Natural killer cell (primary cell): ENCODE results near the gene PLK1. TPM values are rescaled to one million over a fixed set of nuclear protein-coding genes. Genes with fewer than 3 reads are reported as not detected.

Experiments used
- ATAC-seq, 3 donors: fragments of 150-1000 bp in 2 of 3; fragments of 200-7000 bp in 1 of 3; cut with Tn5 transposase; 1 replicate in 1 of 3; 2 replicates in 2 of 3; pipeline ENCODE4 v1.10.0; 2021; ENCODE audit warnings: mild to moderate bottlenecking in 2 of 3, moderate library complexity in 2 of 3
- DNase-seq, 2 donors: peaks; one replicate each; pipeline versions ENCODE4 v3.0.0 to v3.0.0-alpha.2; 2013 to 2021; ENCODE audit warnings: mixed read lengths in 1 of 2
- H3K27ac ChIP-seq: one replicate; pipeline ENCODE4 v1.5.1; 2013; ENCODE audit warnings: mild to moderate bottlenecking, low read length
- H3K27me3 ChIP-seq: one replicate; pipeline ENCODE4 v1.6.1; 2013; ENCODE audit warnings: low read length; ENCODE audit not compliant: control insufficient read depth, insufficient read depth
- H3K36me3 ChIP-seq: one replicate; pipeline ENCODE4 v1.6.1; 2013; ENCODE audit warnings: low read length; ENCODE audit not compliant: control insufficient read depth, insufficient read depth
- H3K4me1 ChIP-seq: one replicate; pipeline ENCODE4 v1.6.1; 2013; ENCODE audit warnings: low read length; ENCODE audit not compliant: control insufficient read depth, insufficient read depth
- H3K4me3 ChIP-seq: one replicate; pipeline ENCODE4 v1.5.1; 2013; ENCODE audit warnings: low read length
- H3K9me3 ChIP-seq: one replicate; pipeline ENCODE4 v1.6.1; 2013; ENCODE audit warnings: low read length; ENCODE audit not compliant: control insufficient read depth, insufficient read depth
- H3K27ac Mint-ChIP-seq, 2 donors: one replicate each; pipeline ENCODE4 v1.8.0; 2022; ENCODE audit warnings: mild to moderate bottlenecking in 2 of 2, mixed read lengths in 2 of 2, moderate library complexity in 1 of 2
- H3K27me3 Mint-ChIP-seq, 2 donors: one replicate each; pipeline ENCODE4 v1.8.0; 2022; ENCODE audit warnings: low read depth in 2 of 2, mixed read lengths in 2 of 2
- H3K36me3 Mint-ChIP-seq: one replicate; pipeline ENCODE4 v1.8.0; 2022; ENCODE audit warnings: mixed read lengths
- H3K4me1 Mint-ChIP-seq, 2 donors: one replicate each; pipeline ENCODE4 v1.8.0; 2022; ENCODE audit warnings: mixed read lengths in 2 of 2
- H3K4me3 Mint-ChIP-seq: one replicate; pipeline ENCODE4 v1.8.0; 2022; ENCODE audit warnings: mild to moderate bottlenecking, moderate library complexity, mixed read lengths
- H3K9me3 Mint-ChIP-seq, 2 donors: one replicate each; pipeline ENCODE4 v1.8.0; 2022; ENCODE audit warnings: mixed read lengths in 2 of 2
- WGBS: methylation state at CpG from one replicate; pipeline ENCODE4 v1.1.7; 2013; ENCODE audit warnings: missing lambda C conversion rate; ENCODE audit not compliant: insufficient coverage; 5-methylcytosine and 5-hydroxymethylcytosine counted together
- intact Hi-C: fragments of 100-400 bp; cut with micrococcal nuclease; formaldehyde crosslinking; loops from one replicate; pipeline ENCODE4 v1.14.2; 2022
- total RNA-seq, 4 donors: library from RNA; stranded (reverse); fragments of 120-200 nt in 1 of 4; gene quantifications; one replicate each; pipeline versions ENCODE4 v1.2.3 to v1.2.4, GENCODE V29; 2013 to 2022
- TF ChIP-seq, protein P1 (sequence below): fragments of 200-600 bp; IDR thresholded peaks from one replicate; pipeline ENCODE4 v1.8.0; 2022; ENCODE audit warnings: antibody characterized with exemption

The PLK1 gene
- total RNA-seq, 3 donors from 2014 or later (not counting 1 experiment from before 2014, with no cell fraction given), result 0.66 to 2.9 (median 1.7) TPM

DNA sequence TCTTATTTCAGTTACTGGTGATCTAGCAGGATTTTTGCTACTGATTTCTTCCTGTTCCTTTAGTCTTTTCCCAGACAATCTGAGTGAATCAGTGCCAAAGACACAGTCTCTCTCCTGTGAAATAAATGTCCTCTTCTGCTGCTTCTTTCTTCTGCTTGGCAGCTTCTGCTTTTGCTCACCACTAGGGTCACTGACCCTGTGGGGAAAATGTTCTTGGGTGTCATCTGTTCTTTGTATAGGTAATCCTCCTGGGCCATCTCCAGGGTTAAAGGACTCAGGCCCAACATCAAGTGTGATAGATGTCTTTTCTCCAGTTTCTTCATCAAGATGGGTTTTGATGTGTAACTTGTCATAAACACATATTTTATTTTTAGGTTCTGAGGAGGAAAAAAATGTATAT, 42.7 kb upstream of the PLK1 start:
- TF ChIP-seq, protein P1, sequence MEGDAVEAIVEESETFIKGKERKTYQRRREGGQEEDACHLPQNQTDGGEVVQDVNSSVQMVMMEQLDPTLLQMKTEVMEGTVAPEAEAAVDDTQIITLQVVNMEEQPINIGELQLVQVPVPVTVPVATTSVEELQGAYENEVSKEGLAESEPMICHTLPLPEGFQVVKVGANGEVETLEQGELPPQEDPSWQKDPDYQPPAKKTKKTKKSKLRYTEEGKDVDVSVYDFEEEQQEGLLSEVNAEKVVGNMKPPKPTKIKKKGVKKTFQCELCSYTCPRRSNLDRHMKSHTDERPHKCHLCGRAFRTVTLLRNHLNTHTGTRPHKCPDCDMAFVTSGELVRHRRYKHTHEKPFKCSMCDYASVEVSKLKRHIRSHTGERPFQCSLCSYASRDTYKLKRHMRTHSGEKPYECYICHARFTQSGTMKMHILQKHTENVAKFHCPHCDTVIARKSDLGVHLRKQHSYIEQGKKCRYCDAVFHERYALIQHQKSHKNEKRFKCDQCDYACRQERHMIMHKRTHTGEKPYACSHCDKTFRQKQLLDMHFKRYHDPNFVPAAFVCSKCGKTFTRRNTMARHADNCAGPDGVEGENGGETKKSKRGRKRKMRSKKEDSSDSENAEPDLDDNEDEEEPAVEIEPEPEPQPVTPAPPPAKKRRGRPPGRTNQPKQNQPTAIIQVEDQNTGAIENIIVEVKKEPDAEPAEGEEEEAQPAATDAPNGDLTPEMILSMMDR, result no peak
- no peak overlapping the region for H3K27ac ChIP-seq
- H3K4me1 ChIP-seq, result peaks cover 14% of the 10 kb centered on the region
- no peak for DNase-seq
- no peaks in the 10 kb centered on the region for H3K27me3 ChIP-seq
- intact Hi-C loops, result no loop called here
- no peaks in the 10 kb centered on the region for H3K27me3 Mint-ChIP-seq
- no peak overlapping the region for H3K4me3 Mint-ChIP-seq
- peaks cover 19% of the 10 kb centered on the region for H3K36me3 ChIP-seq
- H3K36me3 Mint-ChIP-seq, result peaks cover 15% of the 10 kb centered on the region
- peaks cover 9 to 18% of the 10 kb centered on the region in 2 donors for H3K4me1 Mint-ChIP-seq
- no peaks in the 10 kb centered on the region for H3K9me3 ChIP-seq
- H3K27ac Mint-ChIP-seq, result no peak overlapping the region
- H3K4me3 ChIP-seq, result no peak overlapping the region
- ATAC-seq, result no peak
- no peaks in the 10 kb centered on the region for H3K9me3 Mint-ChIP-seq

DNA sequence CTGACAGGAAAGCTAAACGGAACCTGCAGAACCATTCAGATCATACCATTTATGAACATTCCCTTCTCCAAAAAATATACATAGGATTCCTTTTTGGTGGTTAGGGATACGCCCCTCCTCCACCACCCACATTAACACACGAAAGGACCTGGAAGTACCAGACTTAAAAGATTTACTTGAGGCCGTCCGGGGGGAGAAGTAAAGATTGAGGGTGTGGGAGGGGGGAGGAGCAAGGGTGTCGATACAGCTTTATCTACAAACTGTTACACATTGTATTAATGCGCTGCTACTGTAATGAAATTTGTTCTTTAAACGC, 38.1 kb upstream of the PLK1 start:
- DNase-seq (no peak), ATAC-seq (no peak)
- Mint-ChIP-seq H3K36me3 (peaks cover 11% of the 10 kb centered on the region), H3K4me3 (peak overlapping the region; percentile 98), H3K4me1 (peaks cover 34 to 35% of the 10 kb centered on the region in 2 donors), H3K27ac (peak overlapping the region; percentile 90 to 96), H3K27me3 (no peaks in the 10 kb centered on the region), H3K9me3 (no peaks in the 10 kb centered on the region)
- intact Hi-C loops, result no loop called here
- peaks cover 26% of the 10 kb centered on the region for H3K4me1 ChIP-seq
- H3K27me3 ChIP-seq, result no peaks in the 10 kb centered on the region
- TF ChIP-seq, protein P1, result no peak
- H3K27ac ChIP-seq, result peak overlapping the region; percentile 65
- no peaks in the 10 kb centered on the region for H3K9me3 ChIP-seq
- peak overlapping the region; percentile 66 for H3K4me3 ChIP-seq
- peaks cover 17% of the 10 kb centered on the region for H3K36me3 ChIP-seq
- 0% methylated on average over 3 of the region's 8 CpGs for WGBS

GRCh38 chr16:23640931-23641765, 37.5 kb upstream of the PLK1 start, which contains the start of the genes DCTN5 and PALB2:
Gene DCTN5 (plus strand): TSS chr16:23641466. CDS start chr16:23641543, 77 bp downstream.
Gene PALB2 (minus strand): TSS chr16:23641310. CDS start chr16:23641157, 153 bp downstream.
- H3K4me1 ChIP-seq, result peaks cover 26% of the 10 kb centered on the region
- H3K9me3 Mint-ChIP-seq, result no peaks in the 10 kb centered on the region
- under 1% methylated on average over 64 of the region's 64 CpGs for WGBS
- intact Hi-C loops, result loop anchor here (1.0 kb wide), 2 partner anchors 45 to 84 kb away; partner anchors contain the start of genes EARS2, NDUFAB1 and UBFD1
- H3K27me3 Mint-ChIP-seq, result no peaks in the 10 kb centered on the region
- ATAC-seq (peak; percentile 96 to 99 (median 98)), DNase-seq (peak; percentile 79 to 90)
- peak within 1 kb of the TSS; percentile 66 for H3K4me3 ChIP-seq
- peak within 1 kb of the TSS; percentile 98 for H3K4me3 Mint-ChIP-seq
- H3K27me3 ChIP-seq, result no peaks in the 10 kb centered on the region
- peaks cover 15% of the 10 kb centered on the region for H3K36me3 ChIP-seq
- H3K36me3 Mint-ChIP-seq, result peaks cover 10% of the 10 kb centered on the region
- peaks cover 39 to 40% of the 10 kb centered on the region in 2 donors for H3K4me1 Mint-ChIP-seq
- H3K27ac Mint-ChIP-seq, result peak within 1 kb of the TSS; percentile 90 to 96
- H3K9me3 ChIP-seq, result no peaks in the 10 kb centered on the region
- H3K27ac ChIP-seq, result peak within 1 kb of the TSS; percentile 65
- TF ChIP-seq, protein P1, result no peak
